ENCODE measurements around the gene SH3YL1. TPM values are rescaled to one million over a fixed set of nuclear protein-coding genes. Genes with fewer than 3 reads are reported as not detected.

The SH3YL1 gene
- polyA plus RNA-seq, 1 of the 3 experiments (the other 2 are of a cell fraction): 22.7 TPM

GRCh38 chr2:234421-234820, 29.4 kb downstream of the SH3YL1 start:
- no peak overlapping the region for H2AFZ ChIP-seq (ENCODE audit: low read depth)
- no peaks in the 10 kb centered on the region for H3K27me3 ChIP-seq (ENCODE audit: insufficient read depth)
- H4K20me1 ChIP-seq (ENCODE audit: insufficient read depth): no peaks in the 10 kb centered on the region
- no peak for DNase-seq
- H3K4me3 ChIP-seq (ENCODE audit: low read depth in 2 of 2, low read length in 1 of 2): no peak overlapping the region
- H3K36me3 ChIP-seq (replicated peaks in 1 of 2; ENCODE audit: control insufficient read depth in 1 of 2, insufficient read depth in 2 of 2, low read length in 1 of 2): peaks cover 16 to 24% of the 10 kb centered on the region in 2 experiments
- H3K9ac ChIP-seq: no peak overlapping the region
- no peaks in the 10 kb centered on the region; a peak in 1 of 4 replicates for H3K4me1 ChIP-seq (ENCODE audit: control insufficient read depth in 1 of 2, insufficient read depth in 2 of 2, low read depth in 1 of 2, low read length in 1 of 2)
- no peaks in the 10 kb centered on the region for H3F3A ChIP-seq (replicated peaks; ENCODE audit: insufficient read depth)
- ChIA-PET POLR2A (no interaction called here), CTCF (interaction anchor here (1.2 to 2.6 kb wide), 2 partner anchors 12 kb away, joined by 4 to 16 read pairs; no protein-coding TSS in a partner anchor)
- 92% methylated on average over 2 of the region's 4 CpGs for WGBS (ENCODE audit: low lambda C conversion rate)
- H3K27ac ChIP-seq (ENCODE audit: low read depth in 2 of 2, low read length in 1 of 2): no peak overlapping the region
- no peaks in the 10 kb centered on the region for H3K79me2 ChIP-seq (ENCODE audit: insufficient read depth)
- no peaks in the 10 kb centered on the region for H3K9me3 ChIP-seq
- no peaks in the 10 kb centered on the region for H3K9me2 ChIP-seq
- no peak overlapping the region for H3K4me2 ChIP-seq
- no peak for TF ChIP-seq SMC3 (IDR thresholded peaks at IDR 0.05; ENCODE audit: low read depth, low read length)
- TF ChIP-seq USF1 (IDR thresholded peaks at IDR 0.05; ENCODE audit: borderline replicate concordance, low read depth): no peak

- Histone ChIP-seq H3K9me2 (no peaks in the 10 kb centered on the region), H3K79me2 (ENCODE audit: insufficient read depth) (no peaks in the 10 kb centered on the region), H4K20me1 (ENCODE audit: insufficient read depth) (no peaks in the 10 kb centered on the region), H2AFZ (ENCODE audit: low read depth) (no peak overlapping the region), H3K9me3 (no peaks in the 10 kb centered on the region), H3K4me1 (ENCODE audit: control insufficient read depth in 1 of 2, insufficient read depth in 2 of 2, low read depth in 1 of 2, low read length in 1 of 2) (no peaks in the 10 kb centered on the region; a peak in 1 of 4 replicates), H3K9ac (no peak overlapping the region), H3K4me2 (no peak overlapping the region), H3K27me3 (ENCODE audit: insufficient read depth) (no peaks in the 10 kb centered on the region), H3F3A (replicated peaks; ENCODE audit: insufficient read depth) (no peaks in the 10 kb centered on the region), H3K36me3 (replicated peaks in 1 of 2; ENCODE audit: control insufficient read depth in 1 of 2, insufficient read depth in 2 of 2, low read length in 1 of 2) (peaks cover 15 to 16% of the 10 kb centered on the region in 2 experiments), H3K4me3 (ENCODE audit: low read depth in 2 of 2, low read length in 1 of 2) (no peak overlapping the region), H3K27ac (ENCODE audit: low read depth in 2 of 2, low read length in 1 of 2) (no peak overlapping the region)
- ChIA-PET CTCF (interaction anchor here (0.9 to 2.6 kb wide), 4 partner anchors 13 to 18 kb away, joined by 3 to 16 read pairs (median 3); no protein-coding TSS in a partner anchor), POLR2A (no interaction called here)
- DNase-seq: no peak
- WGBS (ENCODE audit: low lambda C conversion rate): 86% methylated on average over 7 of the region's 7 CpGs
- TF ChIP-seq GABPA (IDR thresholded peaks at IDR 0.05; ENCODE audit: low read depth) (no peak), POLR2AphosphoS5 (IDR thresholded peaks at IDR 0.05; ENCODE audit: low read depth, low read length) (no peak), SIN3A (IDR thresholded peaks at IDR 0.05; ENCODE audit: borderline replicate concordance, low read depth, low read length) (no peak), PBX3 (IDR thresholded peaks at IDR 0.05) (no peak), EZH2phosphoT487 (IDR thresholded peaks at IDR 0.05; ENCODE audit: borderline replicate concordance, low read depth) (no peak), REST (IDR thresholded peaks at IDR 0.05; ENCODE audit: low read depth, low read length) (no peak), GATA2 (CRISPR knock-in tag; IDR thresholded peaks at IDR 0.05) (no peak), SMC3 (IDR thresholded peaks at IDR 0.05; ENCODE audit: low read depth, low read length) (no peak), JUND (IDR thresholded peaks at IDR 0.05) (no peak), IRF3 (IDR thresholded peaks at IDR 0.05; ENCODE audit: low read depth, low read length) (no peak), TCF12 (IDR thresholded peaks at IDR 0.05) (no peak), CTCF (IDR thresholded peaks at IDR 0.05) (no peak), USF2 (IDR thresholded peaks at IDR 0.05; ENCODE audit: borderline replicate concordance, low read depth, low read length) (no peak), FOXJ3 (CRISPR knock-in tag; IDR thresholded peaks at IDR 0.05) (no peak), YY1 (IDR thresholded peaks at IDR 0.05; ENCODE audit: low read depth) (no peak), EP300 (IDR thresholded peaks at IDR 0.05; ENCODE audit: borderline replicate concordance in 1 of 2, low read depth in 1 of 2, low read length in 1 of 2) (no peak), RAD21 (IDR thresholded peaks at IDR 0.05; ENCODE audit: low read length) (no peak)
These were observed 30.8 kb downstream of the SH3YL1 start for GRCh38 chr2:233030-233429.

Data from SK-N-SH (cell line).